ENCODE results near the gene IGF2BP2. TPM values are rescaled to one million over a fixed set of nuclear protein-coding genes. Genes with fewer than 3 reads are reported as not detected.
A peak's percentile ranks its signal among the peaks of the same experiment; 100 is the strongest.

The IGF2BP2 gene
- polyA plus RNA-seq, 2 of the 4 experiments (the other 2 are of a cell fraction): 2.2 to 6.1 TPM

DNA sequence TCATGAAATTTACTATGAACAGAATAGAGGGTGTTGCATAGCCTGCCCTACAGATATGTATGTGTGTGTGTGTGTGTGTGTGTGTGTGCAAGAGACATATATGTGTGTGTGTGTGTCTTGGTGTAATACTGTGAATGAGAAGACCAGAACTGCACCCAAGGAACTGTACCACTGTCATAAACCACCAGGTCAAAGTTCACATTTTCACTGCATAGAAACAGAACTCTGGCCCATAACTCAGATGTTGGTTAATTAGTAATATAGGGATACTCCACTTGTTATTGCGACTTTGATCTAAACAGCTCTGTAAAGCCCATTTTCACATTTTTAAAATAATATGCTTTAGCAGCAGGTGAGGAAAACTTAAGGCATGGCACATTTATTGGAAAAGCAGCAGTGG is 111.8 kb downstream of the IGF2BP2 start (continued):
- no peak for TF ChIP-seq FOXS1 (CRISPR knock-in tag; IDR thresholded peaks at IDR 0.05)
- no peak for TF ChIP-seq HOXA7 (CRISPR knock-in tag; IDR thresholded peaks at IDR 0.05)
- TF ChIP-seq SMC3 (IDR thresholded peaks at IDR 0.05): no peak

DNA sequence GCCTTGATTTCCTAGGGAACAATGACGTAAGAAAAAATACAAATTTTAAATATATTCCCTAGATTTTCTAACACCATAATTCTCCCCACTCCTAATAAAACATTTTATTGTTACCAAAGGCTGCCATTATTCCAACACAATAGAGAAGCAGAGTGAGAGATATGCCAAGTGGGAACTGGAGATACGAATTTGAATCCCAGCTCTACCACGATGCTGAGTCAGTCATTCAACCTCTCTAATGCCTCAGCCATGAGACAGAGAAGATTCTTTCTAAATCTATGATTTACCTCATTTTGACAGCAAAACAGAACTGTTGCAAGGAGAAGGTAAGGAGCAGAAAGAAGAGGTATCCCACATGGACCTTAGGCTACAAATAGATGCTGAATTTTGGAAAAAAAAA is 112.5 kb downstream of the IGF2BP2 start:
- ATAC-seq: no peak
- Histone ChIP-seq H3K4me2 (no peak overlapping the region), H3K27ac (no peak overlapping the region), H3K4me3 (no peak overlapping the region), H3K4me1 (peaks cover 19% of the 10 kb centered on the region; the same call in 2 of the 3 replicates), H3K9me3 (no peaks in the 10 kb centered on the region)
- no peak for FAIRE-seq
- TF ChIP-seq PBX3 (IDR thresholded peaks at IDR 0.05) (no peak), BCL3 (IDR thresholded peaks at IDR 0.05) (no peak), EHMT2 (IDR thresholded peaks at IDR 0.05; ENCODE audit: low read depth) (no peak), RAD21 (conservative IDR thresholded peaks at IDR 0.05 in 1 of 2, IDR thresholded peaks at IDR 0.05 in 1 of 2) (no peak), ZC3H11A (IDR thresholded peaks at IDR 0.05) (no peak), HOXB5 (CRISPR knock-in tag; IDR thresholded peaks at IDR 0.05) (no peak), MAZ (IDR thresholded peaks at IDR 0.05; ENCODE audit: borderline replicate concordance, low read depth, low read length) (no peak), NFE2L2 (conservative IDR thresholded peaks at IDR 0.05; ENCODE audit: low read length) (no peak), CHD4 (IDR thresholded peaks at IDR 0.05; ENCODE audit: borderline replicate concordance) (no peak), RNF2 (IDR thresholded peaks at IDR 0.05; ENCODE audit: borderline replicate concordance, low read depth) (no peak), POLR2AphosphoS2 (conservative IDR thresholded peaks at IDR 0.05; ENCODE audit: low read length) (no peak), KDM5A (IDR thresholded peaks at IDR 0.05) (no peak)
- ChIA-PET CTCF (interaction anchor here (1.1 to 1.6 kb wide), 3 partner anchors 9 to 52 kb away, joined by 5 read pairs; no protein-coding TSS in a partner anchor), POLR2A (no interaction called here)
- WGBS (ENCODE audit: missing lambda C conversion rate): 92% methylated on average over 3 of the region's 3 CpGs
- DNase-seq (ENCODE audit: low read depth in 1 of 2, low spot score in 1 of 2): no peak

GRCh38 chr3:185711255-185711870 is 113.5 kb downstream of the IGF2BP2 start:
- no peak for TF ChIP-seq RFX5 (IDR thresholded peaks at IDR 0.05)
- no peak for TF ChIP-seq ESRRA (IDR thresholded peaks at IDR 0.05; ENCODE audit: borderline replicate concordance, low read length)
- TF ChIP-seq E2F6 (IDR thresholded peaks at IDR 0.05; ENCODE audit: borderline replicate concordance, low read depth): no peak
- TF ChIP-seq KDM5A (IDR thresholded peaks at IDR 0.05): no peak
- TF ChIP-seq NR3C1 (IDR thresholded peaks at IDR 0.05): no peak
- no peak for TF ChIP-seq FOSB (CRISPR knock-in tag; IDR thresholded peaks at IDR 0.05)
- TF ChIP-seq CBX2 (IDR thresholded peaks at IDR 0.05; ENCODE audit: borderline replicate concordance, low read depth): no peak
- TF ChIP-seq JUNB (IDR thresholded peaks at IDR 0.05): no peak
- TF ChIP-seq RCOR1 (IDR thresholded peaks at IDR 0.05; ENCODE audit: low read depth, low read length): no peak
- TF ChIP-seq CHD4 (IDR thresholded peaks at IDR 0.05; ENCODE audit: borderline replicate concordance): no peak
- no peak for TF ChIP-seq POLR2AphosphoS2 (conservative IDR thresholded peaks at IDR 0.05; ENCODE audit: low read length)
- TF ChIP-seq HEYL (CRISPR knock-in tag; IDR thresholded peaks at IDR 0.05): no peak
- TF ChIP-seq CBX8 (IDR thresholded peaks at IDR 0.05): no peak
- TF ChIP-seq RARB (CRISPR knock-in tag; IDR thresholded peaks at IDR 0.05): no peak
- TF ChIP-seq RNF2 (IDR thresholded peaks at IDR 0.05; ENCODE audit: borderline replicate concordance, low read depth): no peak
- TF ChIP-seq GATA3 (IDR thresholded peaks at IDR 0.05; ENCODE audit: borderline replicate concordance): no peak
- WGBS (ENCODE audit: missing lambda C conversion rate): 72% methylated on average over 8 of the region's 8 CpGs
- ATAC-seq (peak in 1 of 2 experiments; percentile 22; a peak in 1 of 6 replicates), FAIRE-seq (no peak), DNase-seq (ENCODE audit: low read depth in 1 of 2, low spot score in 1 of 2) (no peak)
- Histone ChIP-seq H3K4me3 (no peak overlapping the region), H3K4me2 (no peak overlapping the region), H3K9me3 (no peaks in the 10 kb centered on the region), H3K4me1 (peaks cover 10% of the 10 kb centered on the region; the same call in 2 of the 3 replicates), H3K27ac (no peak overlapping the region)
- ChIA-PET POLR2A (no interaction called here), CTCF (interaction anchor here (1.1 to 1.5 kb wide), 5 partner anchors 17 to 51 kb away, joined by 3 to 5 read pairs (median 4); no protein-coding TSS in a partner anchor)

All from A549 (cell line).